HG03469 (cell line): ENCODE results near the gene LCN12.

Source experiments
- ATAC-seq: cut with Tn5 transposase; IDR thresholded peaks from one replicate; pipeline ENCODE4 v1.9.1; 2021; ENCODE audit warnings: mild to moderate bottlenecking, moderate library complexity, moderate number of reproducible peaks; ENCODE audit not compliant: unreplicated experiment

LCN12 gene

GRCh38 chr9:136944519-136945332, 7.3 kb upstream of the LCN12 start, which contains the start of the genes C8G and FBXW5:
C8G (plus strand) TSS chr9:136945243; CDS start chr9:136945321, 78 bp downstream.
FBXW5 (minus strand) TSS chr9:136944738; CDS start chr9:136944083, 655 bp downstream.
- peak; percentile 60 for ATAC-seq

- no peak for ATAC-seq
Measured at GRCh38 chr9:136945333-136946227, 6.5 kb upstream of the LCN12 start.

- no peak for ATAC-seq
Measured at GRCh38 chr9:136946228-136947027, 5.6 kb upstream of the LCN12 start.

- ATAC-seq: no peak
Measured at GRCh38 chr9:136947028-136947891, 4.8 kb upstream of the LCN12 start.

GRCh38 chr9:136947955-136948510, 4.0 kb upstream of the LCN12 start:
- ATAC-seq: no peak

GRCh38 chr9:136949239-136949816, 2.7 kb upstream of the LCN12 start:
- ATAC-seq: no peak

GRCh38 chr9:136949817-136950655, 2.0 kb upstream of the LCN12 start:
- ATAC-seq: peak; percentile 64

GRCh38 chr9:136950656-136951276, 1.3 kb upstream of the LCN12 start:
- no peak for ATAC-seq

- ATAC-seq: no peak
Measured at GRCh38 chr9:136952321-136952850, 313 bp downstream of the LCN12 start.

GRCh38 chr9:136952876-136953770, 1.1 kb downstream of the LCN12 start:
- no peak for ATAC-seq

GRCh38 chr9:136953771-136954269, 1.7 kb downstream of the LCN12 start:
- no peak for ATAC-seq

GRCh38 chr9:136954270-136955083, 2.4 kb downstream of the LCN12 start:
- no peak for ATAC-seq

GRCh38 chr9:136955202-136955942, 3.3 kb downstream of the LCN12 start:
- no peak for ATAC-seq

GRCh38 chr9:136955943-136956335, 3.9 kb downstream of the LCN12 start:
- no peak for ATAC-seq

GRCh38 chr9:136956604-136957003, 4.5 kb downstream of the LCN12 start:
- ATAC-seq: no peak
